Upper lobe of left lung (tissue), 6 donors: ENCODE results near the gene ABCA12. TPM values are rescaled to one million over a fixed set of nuclear protein-coding genes. Genes with fewer than 3 reads are reported as not detected.

Experiments used
- ATAC-seq, 2 donors: fragments of 200-7000 bp; cut with Tn5 transposase; one replicate each; pipeline ENCODE4 v1.9.1; 2022; ENCODE audit warnings: mild to moderate bottlenecking in 2 of 2, moderate library complexity in 2 of 2; ENCODE audit not compliant: low FRiP score in 2 of 2
- DNase-seq, 2 donors: peaks; one replicate each; pipeline ENCODE4 v3.0.0-alpha.2; 2019 to 2020
- H3K27ac ChIP-seq, 4 donors: fragments of 200-600 bp; sonication (generic); one replicate each; pipeline ENCODE4 v1.5.1; 2016 to 2019
- H3K27me3 ChIP-seq, 4 donors: fragments of 200-600 bp; sonication (generic); one replicate each; pipeline ENCODE4 v1.5.1; 2017 to 2019
- H3K36me3 ChIP-seq, 4 donors: fragments of 200-600 bp; sonication (generic); one replicate each; pipeline ENCODE4 v1.5.1; 2016 to 2019
- H3K4me1 ChIP-seq, 4 donors: fragments of 200-600 bp; sonication (generic); one replicate each; pipeline ENCODE4 v1.5.1; 2018 to 2019
- H3K4me3 ChIP-seq, 4 donors: fragments of 200-600 bp; sonication (generic); one replicate each; pipeline ENCODE4 v1.5.1; 2017 to 2019; ENCODE audit warnings: mild to moderate bottlenecking in 2 of 4, moderate library complexity in 1 of 4
- H3K9me3 ChIP-seq, 4 donors: fragments of 200-600 bp; sonication (generic); one replicate each; pipeline ENCODE4 v1.5.1; 2018 to 2019
- EP300 ChIP-seq, 4 donors: sonication (generic); formaldehyde crosslinking; IDR thresholded peaks; one replicate each; pipeline ENCODE4 v1.5.1; 2017; ENCODE audit warnings: antibody characterized with exemption in 4 of 4, control low read depth in 2 of 4
- POLR2A ChIP-seq, 4 donors: fragments of 450-650 bp; IDR thresholded peaks; one replicate each; pipeline ENCODE4 v1.5.1; 2016 to 2017; ENCODE audit warnings: antibody characterized with exemption in 4 of 4, mild to moderate bottlenecking in 2 of 4
- POLR2AphosphoS5 ChIP-seq, 2 donors: sonication (generic); formaldehyde crosslinking; IDR thresholded peaks; one replicate each; pipeline ENCODE4 v1.5.1; 2017; ENCODE audit warnings: antibody characterized with exemption in 2 of 2
- WGBS, 2 donors: methylation state at CpG; one replicate each; pipeline ENCODE4 v1.1.5; 2017 to 2018; 5-methylcytosine and 5-hydroxymethylcytosine counted together
- total RNA-seq, 6 donors: library from RNA; depleted of rRNA in 4 of 6; stranded (reverse); fragments of >200 nt in 4 of 6; gene quantifications; one replicate each; pipeline versions ENCODE4 v1.1.0 to v1.2.1, GENCODE V29; 2016 to 2021
- TF ChIP-seq, protein P1 (sequence below), 6 experiments: fragments of 450-650 bp in 4 of 6; fragments of 200-600 bp in 2 of 6; sonication (generic) in 2 of 6; IDR thresholded peaks; one replicate each; pipeline ENCODE4 v1.5.1; 2016 to 2019; ENCODE audit warnings: antibody characterized with exemption in 6 of 6
- donor health status: DM: no; HTN: no; CAD: no; lungs with moderate emphysema.
- donor health status: DM: no; HTN: yes; CAD: no; lungs with severe emphysema.

ABCA12 gene
- total RNA-seq, 6 donors from 2014 or later, result 0.03 to 0.44 (median 0.10) TPM; not detected in 3

DNA sequence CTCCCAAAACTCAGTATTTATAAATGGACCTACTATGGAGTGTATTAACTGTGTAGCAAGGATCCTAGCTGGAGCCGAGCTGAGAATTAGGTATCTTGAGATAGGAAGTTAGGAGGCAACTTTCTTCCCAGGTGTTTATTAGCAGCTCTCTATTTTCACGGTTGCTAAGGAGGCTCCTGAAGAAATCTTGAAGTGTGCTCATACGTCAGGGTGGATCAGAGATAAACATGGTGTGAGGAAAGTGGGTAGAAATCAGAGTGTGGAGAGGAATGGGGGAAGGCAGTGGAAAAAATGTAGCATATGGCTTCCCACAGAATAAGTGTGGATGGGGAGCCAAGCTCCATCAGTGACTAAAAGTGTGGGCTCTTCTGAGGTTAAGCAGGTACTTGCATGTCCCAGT lies 104.3 kb downstream of the ABCA12 start:
- no peaks in the 10 kb centered on the region for H3K27me3 ChIP-seq
- no peaks in the 10 kb centered on the region for H3K9me3 ChIP-seq
- DNase-seq (no peak), ATAC-seq (no peak)
- no peaks in the 10 kb centered on the region for H3K36me3 ChIP-seq
- no peaks in the 10 kb centered on the region for H3K4me1 ChIP-seq
- H3K4me3 ChIP-seq, result no peak overlapping the region
- 47 to 51% methylated on average over 3 of the region's 3 CpGs for WGBS, 2 donors
- TF ChIP-seq POLR2AphosphoS5 (IDR thresholded peaks at IDR 0.05) (no peak), EP300 (IDR thresholded peaks at IDR 0.05) (no peak), POLR2A (IDR thresholded peaks at IDR 0.05) (no peak)
- TF ChIP-seq, protein P1, sequence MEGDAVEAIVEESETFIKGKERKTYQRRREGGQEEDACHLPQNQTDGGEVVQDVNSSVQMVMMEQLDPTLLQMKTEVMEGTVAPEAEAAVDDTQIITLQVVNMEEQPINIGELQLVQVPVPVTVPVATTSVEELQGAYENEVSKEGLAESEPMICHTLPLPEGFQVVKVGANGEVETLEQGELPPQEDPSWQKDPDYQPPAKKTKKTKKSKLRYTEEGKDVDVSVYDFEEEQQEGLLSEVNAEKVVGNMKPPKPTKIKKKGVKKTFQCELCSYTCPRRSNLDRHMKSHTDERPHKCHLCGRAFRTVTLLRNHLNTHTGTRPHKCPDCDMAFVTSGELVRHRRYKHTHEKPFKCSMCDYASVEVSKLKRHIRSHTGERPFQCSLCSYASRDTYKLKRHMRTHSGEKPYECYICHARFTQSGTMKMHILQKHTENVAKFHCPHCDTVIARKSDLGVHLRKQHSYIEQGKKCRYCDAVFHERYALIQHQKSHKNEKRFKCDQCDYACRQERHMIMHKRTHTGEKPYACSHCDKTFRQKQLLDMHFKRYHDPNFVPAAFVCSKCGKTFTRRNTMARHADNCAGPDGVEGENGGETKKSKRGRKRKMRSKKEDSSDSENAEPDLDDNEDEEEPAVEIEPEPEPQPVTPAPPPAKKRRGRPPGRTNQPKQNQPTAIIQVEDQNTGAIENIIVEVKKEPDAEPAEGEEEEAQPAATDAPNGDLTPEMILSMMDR (IDR thresholded peaks at IDR 0.05), result no peak
- H3K27ac ChIP-seq, result no peak overlapping the region

DNA sequence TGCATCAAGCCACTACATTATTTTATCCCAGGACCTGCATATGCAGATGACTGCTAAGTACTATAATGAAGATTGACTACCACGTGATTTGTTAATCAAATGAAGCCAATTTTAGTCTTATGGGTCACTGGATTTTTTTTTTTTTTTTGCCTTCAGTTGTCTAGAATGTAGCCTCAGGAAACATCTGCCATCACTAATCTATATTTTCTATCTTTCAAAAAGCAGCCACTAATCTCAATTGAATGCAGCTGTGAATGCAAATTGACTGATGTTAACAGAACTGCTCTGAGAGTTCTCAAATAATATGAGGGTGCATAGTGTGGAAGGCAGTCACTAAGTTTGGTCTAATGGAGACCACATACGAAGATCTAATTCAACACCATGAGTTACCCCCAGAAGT lies 106.3 kb downstream of the ABCA12 start:
- TF ChIP-seq POLR2AphosphoS5 (IDR thresholded peaks at IDR 0.05) (no peak), EP300 (IDR thresholded peaks at IDR 0.05) (no peak), POLR2A (IDR thresholded peaks at IDR 0.05) (no peak)
- TF ChIP-seq, protein P1 (IDR thresholded peaks at IDR 0.05), result no peak
- no peak for ATAC-seq
- no peak for DNase-seq
- 84 to 90% methylated on average over 2 of the region's 2 CpGs for WGBS, 2 donors
- no peaks in the 10 kb centered on the region for H3K9me3 ChIP-seq
- no peaks in the 10 kb centered on the region for H3K36me3 ChIP-seq
- H3K27ac ChIP-seq, result no peak overlapping the region
- H3K27me3 ChIP-seq, result no peaks in the 10 kb centered on the region
- no peaks in the 10 kb centered on the region for H3K4me1 ChIP-seq
- H3K4me3 ChIP-seq, result no peak overlapping the region

DNA sequence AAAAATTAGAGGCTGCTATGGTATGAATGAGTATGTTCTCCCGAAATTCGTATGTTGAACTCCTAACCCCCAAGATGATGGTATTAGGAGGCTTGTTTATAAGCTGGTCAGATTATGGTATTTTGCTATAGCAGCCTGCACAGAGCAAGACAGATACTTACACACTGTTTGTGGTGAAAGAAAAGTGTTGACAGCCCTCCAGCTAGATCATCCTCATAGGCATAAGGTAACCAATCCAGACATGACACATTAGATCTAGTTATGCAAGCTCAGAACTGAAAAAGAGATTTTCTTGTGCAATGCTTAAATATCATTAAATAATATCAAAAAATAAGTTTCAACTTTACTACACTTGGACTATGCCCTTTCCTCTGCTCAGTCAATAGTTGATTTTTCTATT lies 107.1 kb downstream of the ABCA12 start:
- no peak for TF ChIP-seq POLR2A (IDR thresholded peaks at IDR 0.05)
- DNase-seq (no peak), ATAC-seq (no peak)
- WGBS, 2 donors, result 76 to 80% methylated on average over 2 of the region's 2 CpGs
- Histone ChIP-seq H3K27ac (no peak overlapping the region), H3K9me3 (no peaks in the 10 kb centered on the region), H3K27me3 (no peaks in the 10 kb centered on the region), H3K4me1 (no peaks in the 10 kb centered on the region), H3K4me3 (no peak overlapping the region), H3K36me3 (no peaks in the 10 kb centered on the region)

DNA sequence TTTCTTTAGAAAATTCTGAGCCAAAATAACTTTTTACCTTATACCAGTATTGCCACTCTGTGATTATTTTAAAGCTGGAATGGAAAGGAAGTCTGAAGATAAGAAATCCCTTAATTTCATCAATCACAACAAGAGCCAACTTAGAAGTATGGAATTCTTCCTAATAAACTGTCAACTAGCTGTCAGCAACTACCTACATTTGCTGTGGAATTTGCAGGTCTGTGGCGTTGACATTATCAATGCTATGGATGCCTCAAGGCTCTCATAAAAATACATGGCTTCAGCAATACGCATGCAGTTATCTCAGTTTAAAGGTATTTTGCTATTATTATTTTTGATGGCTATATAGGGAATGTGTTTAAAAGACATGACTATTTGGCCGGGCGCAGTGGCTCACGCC lies 108.5 kb downstream of the ABCA12 start:
- TF ChIP-seq, protein P1 (IDR thresholded peaks at IDR 0.05), result no peak
- no peak for TF ChIP-seq POLR2A (IDR thresholded peaks at IDR 0.05)
- TF ChIP-seq EP300 (IDR thresholded peaks at IDR 0.05), result no peak
- no peak for TF ChIP-seq POLR2AphosphoS5 (IDR thresholded peaks at IDR 0.05)
- Histone ChIP-seq H3K9me3 (no peaks in the 10 kb centered on the region), H3K27me3 (no peaks in the 10 kb centered on the region), H3K27ac (no peak overlapping the region), H3K4me3 (no peak overlapping the region), H3K4me1 (no peaks in the 10 kb centered on the region), H3K36me3 (no peaks in the 10 kb centered on the region)
- ATAC-seq (no peak), DNase-seq (no peak)
- WGBS, 2 donors, result 88% methylated on average over 5 of the region's 5 CpGs

DNA sequence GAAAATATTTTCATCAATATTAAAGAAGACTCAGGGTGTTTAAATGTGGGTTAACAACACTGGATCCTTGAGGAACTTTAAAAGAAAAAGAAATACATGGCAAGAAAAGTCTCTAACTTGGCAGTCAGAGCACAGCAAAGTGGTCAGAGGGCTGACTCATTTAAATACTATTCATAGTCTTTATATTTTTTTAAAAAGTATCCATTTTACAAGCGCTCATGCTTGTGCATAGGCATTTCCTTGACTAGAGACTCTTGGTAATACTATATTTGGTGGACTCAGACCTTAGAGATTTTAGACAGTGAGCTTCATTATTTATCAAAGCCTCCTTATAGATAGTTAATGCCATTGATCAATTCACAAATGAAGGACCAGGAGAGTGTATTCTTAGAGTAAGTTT lies 110.2 kb downstream of the ABCA12 start:
- no peaks in the 10 kb centered on the region for H3K4me1 ChIP-seq
- ATAC-seq (no peak), DNase-seq (no peak)
- H3K36me3 ChIP-seq, result no peaks in the 10 kb centered on the region
- no peak overlapping the region for H3K4me3 ChIP-seq
- H3K27ac ChIP-seq, result no peak overlapping the region
- WGBS, 2 donors, result 89 to 92% methylated on average over 1 of the region's 1 CpG
- no peaks in the 10 kb centered on the region for H3K27me3 ChIP-seq
- H3K9me3 ChIP-seq, result no peaks in the 10 kb centered on the region
- no peak for TF ChIP-seq POLR2AphosphoS5 (IDR thresholded peaks at IDR 0.05)
- TF ChIP-seq EP300 (IDR thresholded peaks at IDR 0.05), result no peak
- TF ChIP-seq, protein P1 (IDR thresholded peaks at IDR 0.05), result no peak
